Activated gamma-delta T cell treated with Interleukin-2 at 50 U/mL for 16 hours (primary cell): Measurements from ENCODE around the gene CAMK2G.

Experiments used
- DNase-seq: peaks from one replicate; pipeline ENCODE4 v3.0.0-alpha.2; 2020

CAMK2G gene

DNA sequence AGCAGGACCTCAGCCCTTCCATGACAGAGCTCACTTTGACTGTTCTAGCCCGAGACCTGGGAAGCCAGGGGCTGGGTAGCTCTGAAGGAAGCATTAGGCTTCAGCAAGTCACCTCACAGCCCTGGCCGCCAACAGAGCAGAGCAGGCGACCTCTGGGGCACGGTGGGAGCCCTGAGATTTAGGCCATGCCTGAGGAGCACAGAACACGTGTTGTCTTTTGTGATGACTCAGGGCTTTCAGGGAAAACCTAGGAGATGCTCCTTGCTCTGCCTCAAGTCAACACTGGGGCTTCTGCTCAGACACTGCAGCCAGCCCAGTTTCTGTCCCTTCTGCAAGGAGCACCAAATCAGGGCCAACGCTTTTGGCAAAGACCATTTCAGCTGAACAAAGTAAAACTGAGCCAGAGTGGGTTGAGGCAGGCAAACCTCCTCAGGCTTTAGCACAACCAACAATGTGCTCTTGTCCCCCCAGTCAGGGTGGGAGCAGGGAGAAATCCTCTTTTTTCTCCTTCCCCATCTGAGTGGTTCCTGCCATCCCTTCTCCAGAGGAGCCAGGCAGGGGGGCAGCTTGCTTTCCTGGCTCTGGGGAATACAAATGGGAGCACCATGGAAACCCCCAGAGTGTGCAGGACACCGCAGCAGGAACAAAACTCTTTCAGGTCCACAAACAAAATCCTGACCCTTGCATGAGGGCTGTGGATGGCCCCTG is 14.4 kb downstream of the CAMK2G start:
- no peak for DNase-seq

GRCh38 chr10:73859428-73859783 is 14.9 kb downstream of the CAMK2G start:
- peak; percentile 38 for DNase-seq

- DNase-seq: no peak
Measured at GRCh38 chr10:73858750-73859427, 15.5 kb downstream of the CAMK2G start.

GRCh38 chr10:73858013-73858708 is 16.2 kb downstream of the CAMK2G start:
- no peak for DNase-seq

DNA sequence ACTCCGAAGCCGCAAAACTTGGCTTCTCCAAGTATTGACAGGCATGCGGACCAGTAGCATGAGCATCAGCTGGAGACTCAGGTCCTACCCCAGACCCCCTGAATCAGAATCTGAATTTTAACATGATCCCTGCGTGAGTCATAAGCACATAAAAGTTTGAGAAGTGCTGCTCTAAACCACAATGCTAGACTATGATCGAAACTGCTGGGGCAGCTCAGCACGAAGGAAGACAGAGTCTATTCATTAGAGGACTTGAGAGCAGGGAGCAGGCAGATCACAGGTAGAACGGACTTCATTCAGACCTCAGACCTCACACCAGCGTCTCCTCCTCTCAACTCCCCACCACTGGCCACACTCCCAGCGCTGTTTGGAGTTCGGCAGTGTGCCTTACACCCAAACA is 16.9 kb downstream of the CAMK2G start:
- DNase-seq: peak; percentile 27

DNA sequence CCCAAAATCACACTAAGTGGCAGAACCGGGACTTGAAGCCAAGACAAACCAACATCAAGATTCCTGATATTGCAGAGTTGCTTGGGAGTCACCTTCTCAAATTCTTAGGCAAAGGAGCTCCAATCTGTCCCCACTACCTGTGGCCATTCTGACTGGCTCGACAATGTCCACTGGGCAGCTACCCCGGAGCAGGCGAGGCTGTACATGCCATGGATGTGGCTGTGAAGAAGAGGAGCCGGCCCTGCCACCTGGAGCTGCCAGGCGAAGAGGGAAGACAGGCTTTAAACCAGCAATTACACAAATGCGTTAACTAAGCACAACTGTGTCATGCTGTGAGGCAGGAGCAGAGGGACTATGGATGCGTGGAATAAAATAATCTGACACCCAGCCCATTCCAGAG is 18.1 kb downstream of the CAMK2G start:
- no peak for DNase-seq

DNA sequence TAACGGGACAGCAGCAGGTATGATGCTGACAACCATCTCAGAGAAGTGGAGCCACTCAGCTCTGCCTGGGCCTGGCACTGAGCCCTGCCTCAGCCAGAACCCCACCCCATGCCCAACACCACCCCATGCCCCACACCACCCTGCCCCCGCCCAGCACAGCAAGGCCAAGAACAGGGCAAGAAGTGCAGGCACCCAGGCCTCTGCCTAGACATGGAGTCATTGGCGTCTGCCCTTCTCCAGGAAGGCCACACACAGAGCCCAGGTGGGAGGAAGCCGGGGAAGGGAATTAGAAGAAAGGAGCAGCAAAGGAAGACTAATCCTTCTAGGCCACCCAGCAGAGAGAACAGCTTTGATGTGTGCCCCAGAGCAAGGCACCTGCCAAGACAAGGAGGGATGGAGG is 18.9 kb downstream of the CAMK2G start:
- DNase-seq: no peak

DNA sequence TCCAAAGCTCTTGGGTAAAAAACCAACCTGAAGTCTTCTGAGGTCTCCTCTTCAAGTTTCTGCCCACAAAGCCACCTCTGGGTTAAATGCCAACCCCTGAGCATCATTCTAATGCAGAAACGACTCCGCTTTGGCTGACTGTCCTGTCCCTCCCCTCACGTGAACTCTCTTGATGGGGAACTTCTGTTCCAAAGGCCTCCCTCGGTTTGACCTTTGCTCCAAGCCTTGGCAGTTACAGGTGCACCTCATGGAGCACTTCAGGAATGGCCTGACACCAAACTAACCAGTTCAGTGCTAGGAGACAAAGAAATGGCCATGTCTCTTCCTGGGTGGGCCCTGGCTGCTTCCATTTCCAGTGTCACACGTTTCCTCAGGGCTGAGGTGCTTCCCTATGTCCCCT is 20.0 kb downstream of the CAMK2G start:
- no peak for DNase-seq

DNA sequence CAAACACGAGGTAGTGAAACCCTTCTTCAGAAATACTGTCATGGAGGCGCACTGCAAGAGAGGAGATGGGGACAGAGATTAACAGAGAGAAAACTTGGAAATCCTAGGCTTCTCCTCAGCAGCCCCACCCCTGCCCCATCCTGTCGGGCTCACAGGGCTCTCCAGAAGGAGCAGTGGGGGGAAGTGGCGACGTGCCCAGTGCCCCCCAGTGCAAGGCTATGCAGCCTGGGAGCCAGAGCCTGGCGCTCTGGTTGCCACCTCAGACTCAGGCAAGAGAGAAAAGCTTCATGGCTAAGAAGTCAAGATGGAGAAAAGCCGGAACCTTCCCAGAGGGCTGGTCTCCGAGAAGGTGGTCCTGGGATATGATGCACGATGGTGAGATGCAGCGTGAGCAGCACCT is 21.2 kb downstream of the CAMK2G start:
- no peak for DNase-seq

- DNase-seq: no peak
Measured at GRCh38 chr10:73850863-73851461, 23.4 kb downstream of the CAMK2G start.

DNA sequence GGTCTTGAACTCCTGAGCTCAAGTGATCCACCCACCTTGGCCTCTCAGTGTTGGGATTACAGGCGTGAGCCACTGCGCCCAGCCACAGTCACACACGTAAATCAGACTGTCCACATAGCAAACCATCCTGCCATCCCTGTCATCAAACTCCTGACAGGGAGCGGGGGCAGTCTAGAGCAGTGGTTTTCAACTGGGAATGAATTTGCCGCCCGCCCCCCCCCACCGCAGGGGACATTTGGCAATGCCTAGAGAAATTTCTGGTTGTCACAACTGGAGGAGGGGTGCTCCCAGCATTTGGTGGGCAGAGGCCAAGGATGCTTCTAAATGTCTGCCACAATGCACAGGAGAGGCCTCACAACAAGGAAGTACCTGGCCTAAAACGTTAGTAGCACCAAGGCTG is 24.1 kb downstream of the CAMK2G start:
- no peak for DNase-seq

DNA sequence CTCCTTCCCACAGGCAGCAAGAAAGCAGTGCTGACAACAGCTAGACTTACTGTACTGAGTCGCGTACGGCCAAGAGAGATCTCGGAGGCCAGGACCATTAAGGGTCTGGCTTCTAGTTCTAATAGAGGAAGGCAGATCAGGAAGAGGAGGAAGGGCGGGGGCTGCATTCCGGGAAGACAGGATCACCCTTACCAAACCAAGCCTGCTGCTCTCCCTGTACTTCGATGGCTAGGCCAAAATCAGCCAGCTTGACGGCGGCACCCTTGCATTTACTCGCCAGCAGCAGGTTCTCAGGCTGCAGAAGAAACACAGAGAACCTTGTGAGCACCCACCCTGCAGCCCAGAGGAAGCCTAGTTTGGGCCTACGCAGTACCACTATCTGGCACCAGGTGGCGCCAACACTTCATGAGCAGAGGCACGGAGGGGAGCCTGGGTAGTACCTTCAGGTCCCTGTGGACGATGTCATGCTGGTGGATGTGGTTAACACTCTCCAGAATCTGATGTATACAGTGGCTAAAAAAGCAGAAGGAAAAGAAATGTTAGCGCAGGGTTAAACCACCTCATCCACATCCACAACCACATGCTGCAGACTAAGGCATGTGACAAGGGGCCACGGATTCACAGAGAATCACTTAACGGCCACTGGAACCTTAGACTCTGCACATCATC is 25.4 kb downstream of the CAMK2G start:
- DNase-seq: peak; percentile 94

GRCh38 chr10:73847031-73847430 is 27.3 kb downstream of the CAMK2G start:
- DNase-seq: no peak

DNA sequence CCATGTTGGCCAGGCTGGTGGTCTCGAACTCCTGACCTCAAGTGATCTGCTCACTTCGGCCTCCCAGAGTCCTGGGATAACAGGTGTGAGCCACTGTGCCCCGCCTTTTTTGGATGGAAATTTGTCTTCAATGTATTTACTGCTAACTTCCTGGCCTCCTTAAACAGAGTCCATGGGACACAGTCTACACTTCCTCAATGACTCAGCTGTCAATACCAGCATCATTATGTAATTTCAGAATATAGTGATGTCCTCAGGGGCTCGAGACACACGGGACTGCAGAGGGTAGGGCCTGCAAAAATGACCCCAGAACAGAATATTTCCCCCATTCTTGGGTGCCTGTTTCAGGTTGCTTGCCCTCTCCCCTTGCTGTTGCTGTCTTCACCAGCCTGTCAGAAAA is 31.1 kb downstream of the CAMK2G start:
- DNase-seq: no peak

GRCh38 chr10:73842349-73842748 is 32.0 kb downstream of the CAMK2G start:
- no peak for DNase-seq

DNA sequence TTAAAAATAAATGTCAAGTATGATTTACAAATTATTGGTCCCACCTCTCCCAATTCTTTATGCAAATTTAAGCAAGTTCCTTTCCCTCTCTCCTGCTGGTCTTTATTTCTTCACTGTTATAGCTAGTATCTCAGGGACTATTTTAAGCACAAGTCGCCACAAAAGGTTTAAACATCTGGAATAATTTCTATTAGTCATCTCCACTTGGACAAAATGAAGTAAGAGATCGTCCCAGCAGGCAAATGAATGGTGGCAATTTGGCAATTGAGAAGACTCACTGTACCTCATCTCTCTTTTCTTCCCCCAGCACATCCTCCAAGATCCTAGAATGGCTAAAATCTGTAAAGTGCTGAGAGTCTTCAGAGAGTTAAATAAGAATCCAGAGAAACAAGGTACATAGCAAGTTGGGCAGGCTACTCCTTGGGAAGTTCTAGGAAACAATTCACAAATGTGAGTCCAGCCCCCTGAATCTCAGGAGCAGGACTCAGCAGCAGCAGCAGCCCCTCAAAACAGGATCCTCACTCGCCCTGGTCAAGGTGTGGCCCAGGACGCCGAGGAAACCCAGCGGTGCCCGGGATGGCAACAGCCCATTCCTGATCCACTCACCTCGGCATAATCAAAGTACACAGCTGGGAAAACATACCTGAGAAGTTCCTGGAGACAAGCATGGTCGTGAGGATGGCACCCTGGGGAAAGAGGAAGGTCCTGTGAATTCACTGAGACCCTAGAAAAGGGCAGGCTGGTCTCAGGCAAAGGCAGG is 32.6 kb downstream of the CAMK2G start:
- DNase-seq: no peak

GRCh38 chr10:73841061-73841421 is 33.3 kb downstream of the CAMK2G start:
- DNase-seq: no peak

DNA sequence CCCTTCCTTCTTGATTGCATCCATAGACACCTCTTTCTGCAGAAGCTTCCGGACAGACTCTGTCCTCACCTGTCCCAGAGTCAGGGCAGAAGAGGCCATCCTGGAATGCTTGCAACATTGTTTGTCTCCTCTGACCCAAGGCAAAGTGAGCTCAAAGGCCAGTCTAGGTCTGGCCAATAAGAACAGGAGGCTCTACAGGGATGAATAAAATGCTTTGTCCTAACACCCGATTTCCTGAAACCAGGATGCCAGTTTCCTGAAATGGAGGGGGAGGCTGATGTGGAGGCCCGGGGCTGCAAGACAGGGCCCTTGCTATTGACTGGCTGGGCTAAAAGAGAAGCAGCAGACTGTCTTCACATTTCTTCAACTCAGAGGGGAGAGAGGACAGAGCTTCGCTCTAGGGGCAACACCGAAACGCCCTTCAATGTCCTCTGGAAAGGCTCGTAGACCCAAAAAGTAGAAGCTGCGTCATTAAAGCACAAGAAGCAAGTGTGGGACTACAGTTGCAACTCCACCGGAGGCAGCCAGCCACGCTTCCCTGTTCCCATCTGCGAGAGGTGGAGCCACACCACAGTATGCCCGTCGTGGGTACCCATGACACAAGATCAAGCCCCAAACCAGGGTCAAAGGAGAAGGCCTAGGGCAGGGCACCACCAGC is 33.8 kb downstream of the CAMK2G start:
- no peak for DNase-seq

- DNase-seq: no peak
Measured at GRCh38 chr10:73840056-73840402, 34.3 kb downstream of the CAMK2G start.

- no peak for DNase-seq
Measured at GRCh38 chr10:73839276-73839966, 34.9 kb downstream of the CAMK2G start.

DNA sequence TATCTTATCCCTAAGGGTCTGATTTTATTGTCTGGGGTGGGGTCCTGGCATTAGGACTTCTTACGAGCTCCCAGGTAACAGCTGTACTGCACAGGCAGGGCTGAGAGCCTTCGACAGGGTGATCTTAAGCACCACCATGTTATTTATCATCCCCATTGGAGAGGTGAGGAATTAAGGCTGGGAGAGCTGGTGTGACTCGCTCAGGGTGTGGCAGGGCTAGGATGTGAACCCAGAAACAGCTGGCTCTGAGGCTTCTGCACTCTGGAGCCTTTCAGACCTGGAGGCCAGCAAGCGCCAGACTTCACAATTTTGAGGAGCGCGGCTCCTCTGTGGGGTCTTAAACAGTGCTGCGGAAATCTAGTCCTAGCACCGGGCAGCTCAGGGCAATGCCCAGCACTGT is 35.5 kb downstream of the CAMK2G start:
- DNase-seq: no peak
